ENCODE measurements around the gene ACTR3.
"Not testable (repeated sequence)": the region's sequence is repeated elsewhere in the genome, so short reads cannot be mapped to it uniquely, and the experiment has no call there.

ACTR3 gene

DNA sequence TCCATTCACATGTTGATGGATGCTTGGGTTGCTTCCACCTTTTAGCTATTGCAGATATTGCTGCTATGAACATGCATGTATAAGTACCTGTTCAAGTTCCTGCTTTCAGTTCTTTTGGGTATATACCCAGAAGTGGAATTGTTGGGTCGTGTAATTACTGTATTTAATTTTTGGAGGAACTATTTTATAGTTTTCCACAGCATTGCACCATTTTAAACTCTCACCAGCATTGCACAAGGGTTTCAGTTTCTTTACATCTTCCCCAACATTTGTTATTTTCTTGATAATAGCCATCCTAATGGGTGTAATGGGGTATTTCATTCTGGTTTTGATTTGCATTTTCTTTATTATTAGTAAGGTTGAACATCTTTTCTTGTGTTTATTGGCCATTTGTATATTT is 16.0 kb downstream of the ACTR3 start:
- DNase-seq (ENCODE audit: low spot score) = no peak

DNA sequence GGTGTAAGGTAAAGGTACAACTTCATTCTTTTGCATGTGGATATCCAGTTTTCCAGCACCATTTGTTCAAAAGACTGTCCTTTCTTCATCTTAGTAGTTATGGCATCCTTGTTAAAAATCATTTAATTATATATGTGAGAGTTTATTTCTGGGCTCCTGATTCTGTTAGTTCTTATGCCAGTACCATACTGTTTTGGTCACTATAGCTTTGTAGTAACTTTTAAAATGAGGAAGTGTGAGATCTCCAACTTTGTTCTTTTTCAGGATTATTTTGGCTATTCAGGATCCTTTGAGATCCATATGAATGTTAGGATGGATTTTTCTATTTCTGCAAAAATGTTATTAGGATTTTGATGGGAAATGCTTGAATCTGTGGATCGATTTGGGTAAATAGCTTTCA is 16.8 kb downstream of the ACTR3 start:
- no peak for DNase-seq (ENCODE audit: low spot score)

DNA sequence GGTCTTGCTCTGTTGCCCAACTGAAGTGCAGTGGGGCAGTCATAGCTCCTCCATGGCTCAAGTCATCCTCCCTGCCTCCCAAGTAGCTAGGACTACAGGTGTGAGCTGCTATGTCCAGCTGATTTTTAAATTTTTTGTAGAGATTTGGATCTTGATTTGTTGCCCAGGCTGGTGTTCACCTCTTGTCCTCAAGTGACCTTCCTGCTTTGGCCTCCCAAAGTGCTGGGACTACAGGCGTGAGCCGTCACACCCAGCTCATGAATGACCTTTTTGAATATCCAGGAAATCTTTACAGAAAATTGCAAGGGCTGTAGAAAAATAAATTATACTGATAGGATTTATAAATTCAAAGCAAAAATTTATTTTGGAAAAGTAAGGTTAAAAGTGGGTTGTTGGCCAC is 17.4 kb downstream of the ACTR3 start:
- DNase-seq (ENCODE audit: low spot score) = no peak

DNA sequence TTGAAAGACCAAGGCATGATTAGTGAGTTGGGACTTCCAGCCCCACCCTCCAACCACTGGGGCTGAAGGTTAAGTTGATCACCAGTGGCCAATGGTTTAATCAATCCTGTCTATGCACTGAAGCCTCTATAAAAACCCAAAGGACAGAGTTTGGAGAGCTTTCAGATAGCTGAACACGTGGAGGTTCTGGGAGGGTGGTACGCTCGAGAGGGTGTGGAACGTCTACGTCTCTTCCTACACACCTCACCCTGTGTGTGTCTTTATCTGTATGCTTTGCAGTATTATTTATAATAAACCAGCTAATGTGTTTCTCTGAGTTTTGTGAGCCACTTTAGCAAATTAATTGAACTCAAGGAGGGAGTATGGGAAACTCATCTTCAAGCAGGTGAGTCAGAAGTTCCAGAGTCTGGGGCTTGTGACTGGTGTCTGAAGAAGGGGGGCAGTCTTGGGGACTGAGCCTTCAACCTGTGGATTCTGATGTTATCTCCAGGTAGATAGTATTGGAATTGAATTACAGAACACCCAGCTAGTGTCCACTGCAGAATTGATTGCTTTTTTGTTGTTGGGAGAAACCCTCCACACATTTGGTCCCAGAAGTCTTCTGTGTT is 20.3 kb downstream of the ACTR3 start:
- DNase-seq (ENCODE audit: low spot score) = no peak

DNA sequence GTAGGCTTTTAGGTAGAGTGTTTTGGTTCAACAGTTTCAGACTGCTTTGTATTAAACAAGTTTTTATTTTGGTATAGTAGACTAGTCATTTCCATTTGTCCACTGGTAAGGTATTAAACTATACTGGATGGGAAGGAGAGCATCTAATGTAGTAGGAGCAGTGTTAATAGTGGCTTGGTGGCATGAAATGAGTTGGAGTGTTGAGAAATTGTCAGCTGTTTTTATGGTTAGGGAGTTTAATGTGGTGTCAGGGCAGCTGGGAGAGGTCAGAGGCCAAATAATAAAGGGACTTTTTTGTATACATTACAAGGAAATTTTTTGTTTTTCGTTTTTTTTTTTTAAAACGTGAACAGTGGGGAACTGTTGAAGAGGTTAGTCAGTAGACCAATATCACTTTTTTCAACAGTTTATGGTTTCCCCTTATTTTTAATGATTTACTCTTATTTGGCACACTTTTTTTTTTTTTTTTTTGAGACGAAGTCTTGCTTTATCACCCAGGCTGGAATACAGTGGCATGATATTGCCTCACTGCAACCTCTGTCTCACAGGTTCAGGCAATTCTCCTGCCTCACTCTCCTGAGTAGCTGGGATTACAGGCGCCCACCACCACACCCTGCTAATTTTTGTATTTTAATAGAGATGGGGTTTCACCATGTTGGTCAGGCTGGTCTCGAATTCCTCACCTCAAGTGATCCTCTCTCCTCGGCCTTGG is 21.2 kb downstream of the ACTR3 start:
- no peak for DNase-seq (ENCODE audit: low spot score)

DNA sequence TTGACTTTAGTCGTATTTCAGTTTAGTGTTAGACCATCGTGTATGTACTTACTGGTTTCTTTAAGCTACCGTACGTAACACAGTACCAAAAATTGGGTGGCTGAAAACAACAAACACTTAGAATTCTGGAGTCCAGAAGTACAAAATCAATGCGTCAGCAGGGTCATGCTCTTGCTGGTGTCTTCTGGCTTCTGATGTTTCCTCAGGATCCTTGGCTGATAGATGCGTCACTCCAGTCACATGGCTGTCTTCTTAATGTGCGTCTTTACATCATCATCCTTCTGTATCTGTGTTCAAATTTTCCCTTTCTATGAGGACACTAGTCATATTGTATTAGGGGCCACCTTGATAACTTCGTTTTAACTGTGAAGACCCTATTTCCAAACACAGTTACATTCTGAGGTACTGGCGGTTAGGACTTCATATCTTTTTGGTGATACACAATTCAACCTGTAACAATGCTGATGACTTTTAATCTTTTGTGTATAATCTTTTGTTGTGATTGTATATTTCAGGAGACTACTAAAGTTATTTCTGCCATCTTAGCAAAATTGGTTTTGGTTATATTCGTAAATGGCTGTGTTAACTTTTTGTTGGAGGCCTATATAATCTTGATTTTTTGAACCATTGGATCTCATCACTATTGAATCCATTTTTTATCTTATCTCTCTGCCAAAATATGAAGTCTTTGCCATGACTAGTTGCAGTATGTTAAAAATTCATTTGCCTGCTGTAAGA is 25.4 kb downstream of the ACTR3 start:
- no peak for DNase-seq (ENCODE audit: low spot score)

DNA sequence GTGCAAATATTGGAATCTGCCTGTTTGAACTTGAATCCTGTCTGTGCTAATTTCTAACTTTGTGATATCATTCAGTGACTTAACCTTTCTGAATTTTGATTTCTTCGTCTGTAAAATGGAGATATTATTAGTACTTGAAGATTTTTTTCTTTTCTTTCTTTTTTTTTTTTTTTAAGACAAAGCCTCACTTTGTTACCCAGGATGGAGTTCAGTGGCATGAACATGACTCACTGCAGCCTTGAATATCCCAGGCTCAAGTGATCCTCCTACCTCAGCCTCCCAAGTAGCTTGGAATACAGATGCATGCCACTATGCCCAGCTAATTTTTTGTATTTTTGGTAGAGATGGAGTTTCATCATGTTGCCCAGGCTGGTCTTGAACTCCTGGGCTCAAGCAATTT is 28.3 kb downstream of the ACTR3 start:
- DNase-seq (ENCODE audit: low spot score) = no peak

DNA sequence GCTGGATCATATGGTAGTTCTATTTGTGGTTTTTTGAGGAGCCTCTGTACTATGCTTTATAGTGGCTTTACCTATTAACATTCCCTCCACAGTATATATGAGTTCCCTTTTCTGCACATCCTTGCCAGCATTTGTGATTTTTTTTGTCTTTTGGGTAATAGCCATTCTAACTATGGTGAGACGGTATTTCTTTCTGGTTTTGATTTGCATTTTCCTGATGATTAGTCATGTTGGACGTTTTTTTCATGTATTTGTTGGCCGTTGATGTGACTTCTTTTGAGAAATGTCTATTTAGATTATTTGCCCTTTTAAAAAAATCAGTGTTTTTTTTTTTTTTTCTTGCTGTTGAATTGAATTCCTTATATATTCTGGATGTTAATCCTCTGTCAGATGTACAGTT is 31.1 kb downstream of the ACTR3 start:
- no peak for DNase-seq (ENCODE audit: low spot score)

DNA sequence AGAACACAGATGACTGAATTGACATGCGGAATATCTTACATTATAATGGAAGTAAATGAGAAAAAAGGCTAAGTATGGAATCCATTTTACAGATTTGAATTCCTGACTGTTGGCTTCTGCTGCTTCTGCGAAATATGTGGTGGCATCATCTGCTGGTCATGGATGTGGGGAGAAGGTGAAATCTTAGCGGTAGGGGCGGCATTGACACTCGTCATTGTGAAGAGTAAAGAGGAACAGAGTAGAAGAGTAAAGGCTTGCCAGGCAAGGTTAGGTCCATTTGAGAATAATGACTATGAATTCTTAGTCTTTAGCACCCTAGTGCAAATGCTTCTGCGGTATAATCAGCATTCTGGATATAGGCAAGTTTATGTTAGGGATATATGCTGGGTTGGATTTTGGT is 32.4 kb downstream of the ACTR3 start:
- no peak for DNase-seq (ENCODE audit: low spot score)

DNA sequence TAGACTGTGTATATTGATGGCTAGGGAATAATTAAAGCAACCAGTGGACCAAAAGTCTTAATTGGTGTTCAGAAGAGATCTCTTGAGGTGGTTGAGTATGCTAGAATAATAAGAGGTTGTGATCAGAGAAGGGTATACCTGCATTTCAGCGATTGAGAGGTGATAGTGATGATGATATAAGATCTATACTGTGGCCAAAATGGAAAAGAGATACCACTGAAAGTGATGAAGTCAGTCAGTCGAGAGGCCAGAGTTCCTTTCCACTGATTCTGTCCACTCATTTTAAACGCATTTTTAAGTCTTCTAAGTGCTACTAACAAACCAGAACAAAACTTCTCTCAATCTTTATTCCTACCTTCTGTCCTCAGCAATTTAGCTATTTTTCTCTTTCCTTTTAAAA is 32.9 kb downstream of the ACTR3 start:
- no peak for DNase-seq (ENCODE audit: low spot score)

DNA sequence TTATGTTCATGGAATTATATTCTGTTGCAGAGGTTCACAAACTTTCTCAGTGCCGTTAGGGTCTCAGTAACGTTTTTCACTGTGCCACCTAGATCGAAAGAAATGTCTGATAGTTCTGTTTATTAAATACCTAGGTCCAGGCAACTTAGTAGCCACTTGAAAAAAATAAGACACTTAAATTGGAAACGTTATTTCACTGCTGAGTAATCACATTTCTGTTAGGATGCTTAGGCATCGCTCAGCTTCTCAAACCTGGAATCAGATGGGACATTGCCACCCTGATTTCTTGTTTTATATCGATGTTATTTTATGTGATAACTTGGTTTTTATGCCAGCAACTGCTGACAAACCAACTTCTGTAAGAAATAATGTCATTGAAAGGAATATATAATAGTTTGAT is 36.0 kb downstream of the ACTR3 start:
- DNase-seq (ENCODE audit: low spot score) = no peak

DNA sequence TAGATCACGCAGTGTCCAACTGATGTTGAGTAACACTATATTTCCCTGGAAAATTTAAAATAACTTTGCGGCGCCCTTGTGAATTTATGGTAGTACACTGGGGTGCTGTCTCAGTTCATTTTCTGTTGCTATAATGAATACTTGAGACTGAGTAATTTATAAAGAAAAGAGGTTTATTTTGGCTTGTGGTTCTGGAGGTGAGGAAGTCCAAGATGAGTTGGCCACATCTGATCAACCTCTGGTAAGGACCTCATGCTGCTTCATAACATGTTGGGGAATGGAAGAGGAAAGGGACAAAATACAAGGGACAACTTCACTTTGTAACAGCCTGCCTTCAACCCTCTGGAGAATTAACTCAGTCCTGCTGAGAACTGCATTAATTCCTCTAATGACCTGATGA is 36.4 kb downstream of the ACTR3 start:
- no peak for DNase-seq (ENCODE audit: low spot score)

DNA sequence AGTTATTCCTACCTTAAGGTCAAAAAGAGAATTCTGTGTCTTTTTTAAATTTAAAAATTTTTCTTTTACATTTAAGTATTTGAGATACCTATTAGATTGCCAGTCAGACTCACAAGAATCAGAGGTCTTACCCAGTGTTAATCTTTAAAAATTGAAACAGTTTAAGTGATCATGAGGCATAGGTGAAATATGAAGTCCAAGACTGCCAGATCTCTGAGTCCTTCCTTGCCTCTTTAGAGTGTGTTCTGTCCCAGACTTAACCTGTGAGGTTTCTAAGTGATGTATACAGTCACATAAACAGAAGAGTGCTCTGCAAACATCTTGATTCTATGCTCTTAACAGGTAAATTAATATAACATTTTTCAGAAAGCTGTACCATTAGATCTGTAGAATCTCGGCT is 40.6 kb downstream of the ACTR3 start:
- no peak for DNase-seq (ENCODE audit: low spot score)

DNA sequence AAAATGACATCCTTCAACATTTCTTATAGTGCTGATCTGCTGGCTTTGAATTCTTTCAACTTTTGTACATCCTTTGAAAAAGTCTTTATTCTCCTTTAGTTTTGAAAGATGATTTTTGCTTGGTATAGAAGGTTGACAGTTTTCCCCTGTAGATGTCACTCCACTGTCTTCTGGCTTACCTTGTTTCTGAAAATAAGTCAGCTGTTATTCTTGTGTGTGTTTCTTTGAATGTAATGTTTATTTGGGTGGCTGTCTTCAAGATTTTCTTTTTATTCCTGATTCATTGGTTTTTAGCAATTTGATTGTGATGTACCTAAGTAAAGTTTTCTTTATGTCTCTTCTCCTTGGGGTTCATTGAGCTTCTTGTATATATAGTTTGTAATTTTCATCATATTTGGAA is 47.6 kb downstream of the ACTR3 start:
- DNase-seq (ENCODE audit: low spot score) = no peak

DNA sequence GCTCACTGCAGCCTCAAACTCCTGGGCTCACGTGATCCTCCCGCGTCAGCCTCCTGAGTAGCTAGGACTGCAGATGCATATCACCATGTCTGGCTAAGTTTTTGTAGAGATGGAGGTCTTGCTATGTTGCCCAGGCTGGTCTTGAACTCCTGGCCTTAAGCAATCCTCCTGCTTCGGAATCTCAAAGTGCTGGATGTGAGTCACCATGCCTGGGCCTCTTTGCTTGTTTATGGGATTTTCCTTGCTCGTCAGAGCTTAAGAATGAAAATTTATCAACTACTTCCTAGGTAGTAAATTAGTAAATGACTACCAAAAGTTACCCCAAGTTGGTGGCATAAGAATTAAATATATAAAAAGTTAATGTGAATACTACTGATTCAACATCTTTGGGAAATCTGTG is 51.0 kb downstream of the ACTR3 start:
- DNase-seq (ENCODE audit: low spot score) = no peak

DNA sequence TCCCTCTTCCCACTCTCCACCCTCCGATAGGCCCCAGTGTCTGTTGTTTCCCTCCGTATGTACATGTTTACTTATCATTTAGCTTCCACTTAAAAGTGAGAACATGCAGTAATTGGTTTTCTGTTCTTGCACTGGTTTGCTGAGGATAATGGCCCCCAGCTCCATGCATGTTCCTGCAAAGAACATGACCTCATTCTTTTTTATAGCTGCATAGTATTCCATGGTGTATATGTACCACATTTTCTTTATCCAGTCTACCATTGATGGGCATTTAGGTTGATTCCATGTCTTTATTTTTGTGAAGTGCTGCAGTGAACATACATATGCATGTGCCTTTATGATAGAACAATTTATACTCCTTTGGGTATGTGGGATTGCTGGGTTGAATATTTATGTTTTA is 55.9 kb downstream of the ACTR3 start:
- DNase-seq (ENCODE audit: low spot score) = not testable (repeated sequence)

DNA sequence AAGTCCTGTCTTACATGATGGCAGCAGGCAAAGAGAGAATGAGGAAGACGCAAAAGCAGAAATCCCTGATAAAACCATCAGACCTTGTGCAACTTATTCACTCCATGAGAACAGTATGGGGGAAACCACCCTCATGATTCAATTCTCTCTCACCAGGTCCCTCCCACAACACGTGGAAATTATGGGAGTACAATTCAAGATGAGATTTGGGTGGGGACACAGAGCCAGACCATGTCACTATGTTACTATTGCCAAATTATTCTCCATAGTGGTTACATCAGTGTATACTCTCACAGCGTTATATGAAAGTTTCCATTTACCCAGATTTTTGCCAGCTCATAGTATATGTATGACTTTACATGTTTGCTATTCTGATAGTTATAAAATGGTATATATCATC is 61.0 kb downstream of the ACTR3 start:
- not testable (repeated sequence) for DNase-seq (ENCODE audit: low spot score)

DNA sequence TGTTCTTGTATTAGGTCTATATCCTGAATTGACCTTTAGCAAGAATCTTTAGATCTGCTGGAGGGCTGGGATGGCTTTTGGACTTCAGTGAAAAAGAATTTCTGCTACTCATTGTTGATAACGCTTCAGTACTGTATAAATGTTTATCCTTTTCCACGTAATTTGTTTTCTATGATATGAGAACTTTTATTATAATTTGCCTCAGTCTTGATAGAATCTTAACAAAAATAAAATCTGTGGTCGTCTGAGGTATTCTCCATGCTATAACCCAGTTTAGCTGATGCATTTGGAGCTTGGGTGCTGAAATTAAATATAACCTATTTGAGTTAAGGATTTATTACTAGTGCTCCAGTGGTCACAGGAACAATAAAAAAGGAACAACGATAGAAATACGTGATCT is 71.1 kb downstream of the ACTR3 start:
- no peak for DNase-seq (ENCODE audit: low spot score)

DNA sequence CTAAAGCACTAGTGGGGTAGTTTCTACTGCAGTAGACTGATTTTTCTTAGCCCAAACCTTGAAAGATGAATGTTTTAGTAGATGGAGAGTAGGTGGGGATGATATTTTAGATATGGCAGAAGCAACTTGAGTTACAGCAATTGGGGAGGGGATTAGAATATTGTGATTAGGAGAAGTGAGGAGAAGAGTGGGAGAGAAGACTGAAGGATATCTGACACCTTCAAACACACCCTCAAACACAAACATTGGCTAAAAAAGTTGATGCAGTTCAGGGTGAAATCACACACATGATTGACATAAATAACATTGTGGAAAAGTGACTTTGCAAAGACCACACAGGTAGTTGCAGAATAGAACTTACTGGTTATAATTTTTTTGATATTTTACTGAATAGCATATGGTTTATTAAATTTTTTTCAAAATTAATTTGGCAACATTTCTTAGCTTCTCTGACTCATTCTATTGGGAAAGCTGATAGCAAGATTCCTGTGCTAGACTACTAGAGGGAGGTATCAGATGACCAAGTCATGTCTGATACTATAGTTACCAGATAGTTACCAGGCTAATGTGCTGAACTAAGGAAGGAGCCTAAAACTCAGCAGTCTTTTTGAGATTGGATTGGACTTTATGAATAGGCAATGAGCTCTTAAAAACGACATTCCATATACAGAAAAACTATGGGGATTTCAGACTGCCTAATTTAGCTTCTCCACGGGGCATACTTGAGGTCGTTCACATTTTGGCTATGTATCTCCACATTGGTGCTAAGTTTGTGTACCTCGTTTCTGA is 73.0 kb downstream of the ACTR3 start:
- no peak for DNase-seq (ENCODE audit: low spot score)

DNA sequence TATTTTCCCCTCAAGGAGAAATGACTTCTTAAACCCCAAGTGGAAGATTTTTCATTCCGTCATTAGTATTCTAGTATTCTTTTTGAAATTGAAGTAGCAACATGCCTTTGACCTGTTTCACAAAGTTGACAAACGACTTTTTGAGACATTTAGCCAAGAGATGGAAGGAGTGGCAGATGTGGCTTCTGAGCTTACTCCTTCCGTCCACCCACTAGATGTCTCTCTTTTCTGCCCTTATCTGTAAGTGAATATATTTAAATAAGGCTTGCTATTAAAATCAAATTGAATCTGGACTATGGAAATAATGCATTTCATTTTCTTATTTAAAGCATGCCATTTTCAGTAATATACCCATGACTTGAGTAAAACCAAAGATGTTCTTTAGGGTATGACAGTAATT is 74.1 kb downstream of the ACTR3 start:
- DNase-seq (ENCODE audit: low spot score) = no peak

DNA sequence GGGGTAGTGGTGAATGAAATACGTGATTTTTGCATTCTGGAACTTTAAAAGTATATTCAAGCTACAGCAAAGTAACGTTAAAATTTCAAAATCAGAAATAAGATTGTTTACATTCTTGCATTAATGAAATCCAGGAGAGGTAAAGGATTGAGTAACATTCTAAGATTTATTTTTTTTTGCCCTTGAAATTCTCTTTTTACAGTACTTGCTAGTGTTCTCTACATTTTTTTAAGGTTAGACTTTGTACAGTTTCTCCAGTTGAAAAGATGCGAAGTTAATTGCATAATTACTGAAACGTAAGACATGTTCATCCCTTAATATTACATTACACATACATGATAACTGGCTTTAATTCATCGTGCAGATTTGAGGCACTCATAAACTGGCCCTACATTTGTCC is 74.5 kb downstream of the ACTR3 start:
- no peak for DNase-seq (ENCODE audit: low spot score)

DNA sequence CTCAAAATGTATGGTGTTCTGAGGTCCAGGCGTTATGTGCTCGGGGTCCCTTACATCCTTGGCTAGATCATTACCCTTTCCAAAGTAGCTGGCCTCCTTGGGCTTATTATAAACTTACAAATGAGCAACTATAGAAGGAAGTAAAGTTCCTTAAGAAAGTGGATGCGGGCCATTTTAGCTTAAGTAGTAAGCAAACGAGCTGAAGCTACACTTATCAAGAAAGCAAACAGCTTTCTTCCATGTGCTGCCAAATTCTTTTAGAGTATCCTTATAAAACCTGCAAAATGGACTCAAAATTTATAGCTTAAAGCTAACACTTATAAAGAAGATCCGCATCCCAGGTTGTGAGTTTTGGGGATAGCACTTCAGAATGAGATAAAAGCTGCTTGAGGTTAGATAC is 75.3 kb downstream of the ACTR3 start:
- no peak for DNase-seq (ENCODE audit: low spot score)

DNA sequence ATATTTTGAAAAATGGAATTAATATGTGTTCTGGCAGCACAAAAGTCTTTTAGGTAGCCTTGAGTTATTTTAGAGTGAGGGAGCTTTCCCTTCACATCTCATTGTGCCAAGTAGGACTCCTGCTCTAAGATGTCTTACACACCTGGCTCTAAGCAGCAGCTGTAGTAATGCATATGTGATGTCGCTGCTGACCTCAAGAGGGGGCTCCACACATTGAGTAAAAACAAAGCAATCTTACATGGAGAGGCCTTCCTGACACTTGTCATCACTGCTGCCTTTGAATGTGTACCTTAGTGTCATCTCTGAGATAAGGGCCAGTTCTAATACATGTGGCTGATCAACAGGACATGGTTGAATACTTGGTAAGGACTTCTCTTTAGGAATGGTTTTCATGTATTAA is 75.8 kb downstream of the ACTR3 start:
- DNase-seq (ENCODE audit: low spot score) = peak; percentile 50

Data from cerebellar cortex (tissue), 1 donor.